Measurements from ENCODE around the gene STK10.

DNA sequence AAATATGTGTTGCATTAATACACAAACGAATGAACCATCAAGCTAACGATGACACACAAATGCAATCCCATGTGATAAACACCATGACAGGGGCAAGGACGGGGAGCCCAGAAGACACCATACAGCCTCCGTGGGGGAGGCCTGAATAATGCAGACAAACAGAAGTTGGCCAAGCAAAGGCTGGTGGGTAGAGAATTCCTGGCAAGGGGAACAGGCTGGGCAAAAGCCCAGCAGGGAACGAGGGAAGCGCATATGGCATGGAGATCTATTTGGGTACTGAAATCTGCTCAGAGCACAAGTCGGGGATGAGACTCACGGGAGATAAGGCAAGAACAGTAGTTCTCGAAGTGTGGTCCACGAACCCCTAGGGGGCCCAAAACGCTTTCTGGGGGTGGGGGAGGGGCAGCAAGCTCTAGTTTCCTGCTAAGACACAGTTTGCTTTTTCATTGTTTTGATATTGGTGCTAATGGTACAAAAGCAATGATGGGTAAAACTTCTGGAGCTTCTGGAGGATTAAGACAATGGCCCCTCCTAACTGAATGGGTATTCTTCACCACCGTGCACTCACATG lies 138.7 kb downstream of the STK10 start:
- no peak for TF ChIP-seq EZH2 (IDR thresholded peaks at IDR 0.05; ENCODE audit: insufficient read depth, poor library complexity, severe bottlenecking)
- TF ChIP-seq EZH2phosphoT487 (IDR thresholded peaks at IDR 0.05; ENCODE audit: insufficient read depth, low read depth) = no peak
